Osteocyte (in vitro differentiated cells): ENCODE results near the gene EGR1. TPM values are rescaled to one million over a fixed set of nuclear protein-coding genes. Genes with fewer than 3 reads are reported as not detected.

Experiments used
- DNase-seq: peaks from one replicate; pipeline ENCODE4 v3.0.0; 2021; ENCODE audit warnings: mixed read lengths; ENCODE audit not compliant: unreplicated experiment; ENCODE audit errors: extremely low spot score
- H3K27ac Mint-ChIP-seq: one replicate; pipeline ENCODE4 v1.8.0; 2021; ENCODE audit warnings: mild to moderate bottlenecking, mixed read lengths; ENCODE audit not compliant: unreplicated experiment
- H3K27me3 Mint-ChIP-seq: one replicate; pipeline ENCODE4 v1.8.0; 2021; ENCODE audit warnings: mixed read lengths; ENCODE audit not compliant: unreplicated experiment
- H3K36me3 Mint-ChIP-seq: one replicate; pipeline ENCODE4 v1.8.0; 2021; ENCODE audit warnings: mixed read lengths; ENCODE audit not compliant: unreplicated experiment
- H3K4me1 Mint-ChIP-seq: one replicate; pipeline ENCODE4 v1.8.0; 2021; ENCODE audit warnings: mixed read lengths; ENCODE audit not compliant: unreplicated experiment
- H3K4me3 Mint-ChIP-seq: one replicate; pipeline ENCODE4 v1.8.0; 2021; ENCODE audit warnings: mild to moderate bottlenecking, moderate library complexity, mixed read lengths; ENCODE audit not compliant: unreplicated experiment
- H3K9me3 Mint-ChIP-seq: one replicate; pipeline ENCODE4 v1.8.0; 2021; ENCODE audit warnings: mixed read lengths; ENCODE audit not compliant: unreplicated experiment
- total RNA-seq: library from RNA; stranded (reverse); gene quantifications from 2 replicates; pipeline ENCODE4 v1.2.1, GENCODE V29; 2021
- TF ChIP-seq, protein P1 (sequence below): fragments of 200-600 bp; sonication (generic); IDR thresholded peaks from 2 replicates; pipeline ENCODE4 v1.5.0; 2021; ENCODE audit warnings: antibody characterized with exemption, mild to moderate bottlenecking, moderate library complexity

Gene EGR1
- total RNA-seq, 1 donor from 2014 or later: 415 TPM

GRCh38 chr5:138444078-138444773 lies 21.1 kb upstream of the EGR1 start:
- Mint-ChIP-seq H3K27me3 (no peaks in the 10 kb centered on the region), H3K4me1 (peaks cover 25% of the 10 kb centered on the region), H3K27ac (no peak overlapping the region), H3K9me3 (no peaks in the 10 kb centered on the region), H3K4me3 (no peak overlapping the region), H3K36me3 (no peaks in the 10 kb centered on the region)
- no peak for DNase-seq
- TF ChIP-seq, protein P1, sequence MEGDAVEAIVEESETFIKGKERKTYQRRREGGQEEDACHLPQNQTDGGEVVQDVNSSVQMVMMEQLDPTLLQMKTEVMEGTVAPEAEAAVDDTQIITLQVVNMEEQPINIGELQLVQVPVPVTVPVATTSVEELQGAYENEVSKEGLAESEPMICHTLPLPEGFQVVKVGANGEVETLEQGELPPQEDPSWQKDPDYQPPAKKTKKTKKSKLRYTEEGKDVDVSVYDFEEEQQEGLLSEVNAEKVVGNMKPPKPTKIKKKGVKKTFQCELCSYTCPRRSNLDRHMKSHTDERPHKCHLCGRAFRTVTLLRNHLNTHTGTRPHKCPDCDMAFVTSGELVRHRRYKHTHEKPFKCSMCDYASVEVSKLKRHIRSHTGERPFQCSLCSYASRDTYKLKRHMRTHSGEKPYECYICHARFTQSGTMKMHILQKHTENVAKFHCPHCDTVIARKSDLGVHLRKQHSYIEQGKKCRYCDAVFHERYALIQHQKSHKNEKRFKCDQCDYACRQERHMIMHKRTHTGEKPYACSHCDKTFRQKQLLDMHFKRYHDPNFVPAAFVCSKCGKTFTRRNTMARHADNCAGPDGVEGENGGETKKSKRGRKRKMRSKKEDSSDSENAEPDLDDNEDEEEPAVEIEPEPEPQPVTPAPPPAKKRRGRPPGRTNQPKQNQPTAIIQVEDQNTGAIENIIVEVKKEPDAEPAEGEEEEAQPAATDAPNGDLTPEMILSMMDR: no peak

- H3K4me1 Mint-ChIP-seq: peaks cover 24% of the 10 kb centered on the region
- H3K27me3 Mint-ChIP-seq: no peaks in the 10 kb centered on the region
- H3K9me3 Mint-ChIP-seq: no peaks in the 10 kb centered on the region
- TF ChIP-seq, protein P1: no peak
- no peak overlapping the region for H3K4me3 Mint-ChIP-seq
- H3K27ac Mint-ChIP-seq: no peak overlapping the region
- DNase-seq: peak; percentile 84
- H3K36me3 Mint-ChIP-seq: no peaks in the 10 kb centered on the region
Measured at GRCh38 chr5:138444774-138445546, 20.3 kb upstream of the EGR1 start.

DNA sequence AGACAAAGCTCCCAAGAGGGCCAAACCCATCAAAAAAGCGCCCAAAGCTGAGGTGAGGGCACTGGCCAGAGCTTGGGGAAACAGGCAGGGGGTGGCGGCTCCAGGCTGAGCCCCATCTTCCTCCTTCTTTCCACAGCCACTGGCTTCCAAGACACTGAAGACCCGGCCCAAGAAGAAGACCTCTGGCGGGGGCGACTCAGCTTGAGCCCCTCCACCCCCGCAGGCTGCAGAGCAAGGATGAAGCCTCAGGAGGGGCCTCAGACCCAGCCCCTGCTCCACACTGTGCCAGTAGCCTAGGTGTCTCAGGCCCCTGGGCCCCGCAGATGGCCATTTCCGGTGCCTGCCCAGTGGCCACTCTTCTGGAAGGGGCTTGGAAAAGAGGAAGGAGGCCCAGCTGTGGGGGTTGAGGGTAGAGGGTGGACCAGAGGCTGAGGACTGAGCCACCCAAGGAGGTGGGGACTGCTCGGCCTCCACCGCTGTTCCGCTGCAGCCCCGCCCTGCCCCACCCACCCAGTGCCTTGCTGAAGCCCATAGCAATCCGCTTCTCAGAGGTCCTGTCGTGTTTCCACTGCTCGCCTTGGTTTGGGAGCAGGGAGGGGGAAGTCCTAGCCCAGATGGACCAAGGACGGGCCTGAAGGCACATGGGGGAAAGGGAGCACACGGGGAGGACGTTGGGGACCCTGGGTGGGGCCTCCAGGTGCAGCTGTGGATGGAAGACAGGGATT lies 19.6 kb upstream of the EGR1 start:
- H3K9me3 Mint-ChIP-seq: no peaks in the 10 kb centered on the region
- DNase-seq: no peak
- no peak overlapping the region for H3K27ac Mint-ChIP-seq
- no peak overlapping the region for H3K4me3 Mint-ChIP-seq
- H3K27me3 Mint-ChIP-seq: no peaks in the 10 kb centered on the region
- TF ChIP-seq, protein P1: no peak
- peaks cover 23% of the 10 kb centered on the region for H3K4me1 Mint-ChIP-seq
- no peaks in the 10 kb centered on the region for H3K36me3 Mint-ChIP-seq

GRCh38 chr5:138448070-138448469 lies 17.2 kb upstream of the EGR1 start:
- DNase-seq: no peak
- no peak overlapping the region for H3K4me3 Mint-ChIP-seq
- peaks cover 23% of the 10 kb centered on the region for H3K4me1 Mint-ChIP-seq
- no peaks in the 10 kb centered on the region for H3K36me3 Mint-ChIP-seq
- H3K9me3 Mint-ChIP-seq: no peaks in the 10 kb centered on the region
- H3K27ac Mint-ChIP-seq: peak overlapping the region; percentile 72
- TF ChIP-seq, protein P1: no peak
- H3K27me3 Mint-ChIP-seq: peaks cover 3% of the 10 kb centered on the region
